ENCODE data around the gene EBF3. TPM values are rescaled to one million over a fixed set of nuclear protein-coding genes. Genes with fewer than 3 reads are reported as not detected.

Gene EBF3
- total RNA-seq, 1 donor from 2014 or later: not detected

GRCh38 chr10:129870961-129871621 lies 93.0 kb downstream of the EBF3 start:
- H3K27ac Mint-ChIP-seq (ENCODE audit: unreplicated experiment): no peak overlapping the region
- no peaks in the 10 kb centered on the region for H3K36me3 Mint-ChIP-seq (ENCODE audit: low read depth)
- DNase-seq (ENCODE audit: low spot score): no peak
- H3K4me3 Mint-ChIP-seq (ENCODE audit: unreplicated experiment): no peak overlapping the region
- no peaks in the 10 kb centered on the region for H3K27me3 Mint-ChIP-seq (ENCODE audit: low read depth)
- H3K9me3 Mint-ChIP-seq (ENCODE audit: low read depth): no peaks in the 10 kb centered on the region
- no peaks in the 10 kb centered on the region for H3K4me1 Mint-ChIP-seq (ENCODE audit: low read depth)
- TF ChIP-seq, protein P1, sequence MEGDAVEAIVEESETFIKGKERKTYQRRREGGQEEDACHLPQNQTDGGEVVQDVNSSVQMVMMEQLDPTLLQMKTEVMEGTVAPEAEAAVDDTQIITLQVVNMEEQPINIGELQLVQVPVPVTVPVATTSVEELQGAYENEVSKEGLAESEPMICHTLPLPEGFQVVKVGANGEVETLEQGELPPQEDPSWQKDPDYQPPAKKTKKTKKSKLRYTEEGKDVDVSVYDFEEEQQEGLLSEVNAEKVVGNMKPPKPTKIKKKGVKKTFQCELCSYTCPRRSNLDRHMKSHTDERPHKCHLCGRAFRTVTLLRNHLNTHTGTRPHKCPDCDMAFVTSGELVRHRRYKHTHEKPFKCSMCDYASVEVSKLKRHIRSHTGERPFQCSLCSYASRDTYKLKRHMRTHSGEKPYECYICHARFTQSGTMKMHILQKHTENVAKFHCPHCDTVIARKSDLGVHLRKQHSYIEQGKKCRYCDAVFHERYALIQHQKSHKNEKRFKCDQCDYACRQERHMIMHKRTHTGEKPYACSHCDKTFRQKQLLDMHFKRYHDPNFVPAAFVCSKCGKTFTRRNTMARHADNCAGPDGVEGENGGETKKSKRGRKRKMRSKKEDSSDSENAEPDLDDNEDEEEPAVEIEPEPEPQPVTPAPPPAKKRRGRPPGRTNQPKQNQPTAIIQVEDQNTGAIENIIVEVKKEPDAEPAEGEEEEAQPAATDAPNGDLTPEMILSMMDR (IDR thresholded peaks at IDR 0.05): no peak

GRCh38 chr10:129870474-129870757 lies 93.7 kb downstream of the EBF3 start:
- no peak for DNase-seq (ENCODE audit: low spot score)
- Mint-ChIP-seq H3K27ac (ENCODE audit: unreplicated experiment) (no peak overlapping the region), H3K27me3 (ENCODE audit: low read depth) (no peaks in the 10 kb centered on the region), H3K9me3 (ENCODE audit: low read depth) (no peaks in the 10 kb centered on the region), H3K4me1 (ENCODE audit: low read depth) (no peaks in the 10 kb centered on the region), H3K36me3 (ENCODE audit: low read depth) (no peaks in the 10 kb centered on the region), H3K4me3 (ENCODE audit: unreplicated experiment) (no peak overlapping the region)
- TF ChIP-seq, protein P1 (IDR thresholded peaks at IDR 0.05): no peak

GRCh38 chr10:129869596-129870473 lies 94.2 kb downstream of the EBF3 start:
- no peaks in the 10 kb centered on the region for H3K27me3 Mint-ChIP-seq (ENCODE audit: low read depth)
- H3K27ac Mint-ChIP-seq (ENCODE audit: unreplicated experiment): no peak overlapping the region

DNA sequence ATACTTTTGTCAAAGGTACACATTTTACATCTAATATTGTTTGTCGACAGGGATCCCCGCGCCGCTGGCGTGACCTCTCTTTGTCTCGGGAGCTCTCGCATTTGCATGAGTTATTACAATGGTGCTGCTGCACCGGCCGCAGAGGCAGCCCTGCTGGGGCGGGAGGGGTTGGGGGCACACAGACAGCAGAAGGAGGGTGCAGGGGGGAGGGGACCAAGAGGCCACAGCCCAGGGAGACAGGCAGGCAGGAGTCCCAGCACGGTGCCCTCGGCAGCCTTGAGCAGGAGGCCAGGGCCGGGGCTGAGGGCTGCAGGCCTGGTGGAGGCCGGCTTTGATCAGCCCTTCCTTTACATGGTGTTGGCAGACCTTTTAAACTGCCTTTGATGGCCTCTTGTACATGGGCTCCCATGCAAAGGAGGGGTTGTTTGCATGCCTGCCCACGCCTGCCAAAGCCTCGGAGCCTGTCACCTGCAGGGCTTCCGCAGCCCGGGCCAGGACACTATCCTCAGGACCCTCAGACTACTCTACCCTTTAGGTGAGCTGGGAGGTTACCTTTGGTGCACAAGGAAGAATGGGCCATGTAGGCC lies 95.5 kb downstream of the EBF3 start:
- no peak overlapping the region for H3K27ac Mint-ChIP-seq (ENCODE audit: unreplicated experiment)
- H3K4me3 Mint-ChIP-seq (ENCODE audit: unreplicated experiment): no peak overlapping the region

More at GRCh38 chr10:129869596-129870473, 94.2 kb downstream of the EBF3 start:
- TF ChIP-seq, protein P1 (IDR thresholded peaks at IDR 0.05): no peak
- Mint-ChIP-seq H3K4me1 (ENCODE audit: low read depth) (no peaks in the 10 kb centered on the region), H3K36me3 (ENCODE audit: low read depth) (no peaks in the 10 kb centered on the region), H3K9me3 (ENCODE audit: low read depth) (no peaks in the 10 kb centered on the region), H3K4me3 (ENCODE audit: unreplicated experiment) (no peak overlapping the region)
- no peak for DNase-seq (ENCODE audit: low spot score)

More for the DNA sequence above, 95.5 kb downstream of the EBF3 start:
- Mint-ChIP-seq H3K9me3 (ENCODE audit: low read depth) (no peaks in the 10 kb centered on the region), H3K27me3 (ENCODE audit: low read depth) (no peaks in the 10 kb centered on the region), H3K4me1 (ENCODE audit: low read depth) (no peaks in the 10 kb centered on the region), H3K36me3 (ENCODE audit: low read depth) (no peaks in the 10 kb centered on the region)
- TF ChIP-seq, protein P1 (IDR thresholded peaks at IDR 0.05): no peak
- no peak for DNase-seq (ENCODE audit: low spot score)

All from chondrocyte (in vitro differentiated cells).